EL (cell line): ENCODE measurements around the gene ERC1.

Experiments
- DNase-seq: peaks from one replicate; pipeline ENCODE4 v3.0.0-alpha.2; 2016

ERC1 gene

GRCh38 chr12:1499351-1499750, 508.3 kb downstream of the ERC1 start:
- no peak for DNase-seq

DNA sequence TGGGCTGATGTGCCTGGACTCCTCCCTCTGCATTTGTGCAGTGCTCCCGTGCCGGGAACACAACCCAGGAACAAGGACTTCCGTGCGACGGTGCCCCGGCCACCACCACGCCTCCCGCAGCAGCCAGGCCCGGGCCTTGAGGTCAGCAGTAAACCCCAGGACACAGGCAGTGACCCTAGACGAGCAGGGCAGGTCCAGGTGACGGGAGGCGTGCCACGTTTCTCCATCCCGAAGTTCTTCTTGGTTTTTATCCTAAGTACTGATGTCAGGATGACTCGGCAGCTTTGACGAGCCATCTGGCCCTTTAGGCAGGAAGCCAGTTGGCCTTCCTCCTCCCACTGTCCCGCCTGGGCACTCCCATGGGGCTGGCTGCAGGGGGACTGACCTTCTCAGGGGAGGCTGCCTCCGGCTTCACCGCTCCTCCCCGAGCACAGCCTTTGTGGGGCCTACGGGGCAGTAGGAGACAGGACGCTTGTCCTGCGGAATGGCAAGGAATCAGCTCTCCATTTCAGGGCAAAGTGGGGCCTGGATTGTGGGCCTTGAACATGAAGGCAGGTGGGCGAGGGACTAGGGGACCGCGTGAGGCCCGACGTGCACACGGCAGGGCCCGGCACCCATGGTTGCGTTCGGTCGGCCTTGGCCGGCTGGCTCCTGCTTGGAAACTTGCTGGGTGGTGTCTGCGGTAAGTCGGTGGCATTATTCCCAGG, 509.2 kb downstream of the ERC1 start:
- DNase-seq, result peak; percentile 69

DNA sequence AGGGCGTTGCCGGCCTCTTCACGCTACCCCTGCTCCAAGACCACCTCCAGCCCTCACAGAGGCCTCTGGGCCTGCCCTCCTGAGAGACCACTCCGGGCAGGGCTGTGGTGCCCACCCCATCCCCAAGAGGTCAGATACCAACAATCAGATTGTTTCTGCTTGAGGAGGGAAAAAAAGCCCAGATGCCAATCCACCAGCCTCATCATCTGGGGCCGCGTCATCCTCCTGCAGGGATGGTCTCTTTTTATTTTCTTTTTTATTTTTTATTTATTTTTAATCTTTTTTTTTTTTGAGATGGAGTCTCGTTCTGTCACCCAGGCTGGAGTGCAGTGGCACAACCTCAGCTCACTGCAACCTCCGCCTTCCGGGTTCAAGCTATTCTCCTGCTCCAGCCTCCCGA, 510.0 kb downstream of the ERC1 start:
- DNase-seq, result no peak

GRCh38 chr12:1501695-1502378, 510.8 kb downstream of the ERC1 start:
- DNase-seq, result no peak

GRCh38 chr12:1502379-1502720, 511.3 kb downstream of the ERC1 start:
- DNase-seq, result no peak

- no peak for DNase-seq
Observed at GRCh38 chr12:1502831-1503230, 511.8 kb downstream of the ERC1 start.

GRCh38 chr12:1503281-1503711, 512.3 kb downstream of the ERC1 start:
- no peak for DNase-seq

DNA sequence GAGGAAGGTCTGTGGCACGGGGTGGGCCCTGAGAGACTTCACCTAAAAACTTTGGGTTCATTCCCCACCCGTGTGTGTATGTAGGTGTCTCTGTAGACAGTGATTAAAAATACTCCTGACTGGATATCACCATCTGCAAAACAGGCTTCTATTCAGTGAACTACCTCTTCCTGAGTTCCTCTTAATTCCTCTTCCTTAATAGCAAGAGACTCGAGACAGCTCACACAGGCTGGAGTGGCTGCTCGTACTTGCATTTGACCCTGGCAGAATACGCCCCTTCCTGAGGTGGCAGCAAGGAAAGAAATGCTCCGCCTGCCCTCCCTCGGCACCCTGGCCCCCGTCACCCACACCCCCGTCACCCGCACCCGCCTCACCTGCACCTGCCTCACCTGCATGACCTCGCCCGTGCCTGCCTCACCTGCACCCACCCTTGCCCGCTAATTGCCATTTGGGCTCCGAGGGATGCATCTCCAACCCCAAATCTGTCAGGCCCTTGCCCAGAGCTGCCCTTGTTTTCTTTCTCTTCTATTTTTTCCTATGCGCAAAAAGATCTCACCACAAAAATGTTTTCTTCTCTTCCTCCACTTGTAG, 513.4 kb downstream of the ERC1 start:
- DNase-seq, result no peak

DNA sequence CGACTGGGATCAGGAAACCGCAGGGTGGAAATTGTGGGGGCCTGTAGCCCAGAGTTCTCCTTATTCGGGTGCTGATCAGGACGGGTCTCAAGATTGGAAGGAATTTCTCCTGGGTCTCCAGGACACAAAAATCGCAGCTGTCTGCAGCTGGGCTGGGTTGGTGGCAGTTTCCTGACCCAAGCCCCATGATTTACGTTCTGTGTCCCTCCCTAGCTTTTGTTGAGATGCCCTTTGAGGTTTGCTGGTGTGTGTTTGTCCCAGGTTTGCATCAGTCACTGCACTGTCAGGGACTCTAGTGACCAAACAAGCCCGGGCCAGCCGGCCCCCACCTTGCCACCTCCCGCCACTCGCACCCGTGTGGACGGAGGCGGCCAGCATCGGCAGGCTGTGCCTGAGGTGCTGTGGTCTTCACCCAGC, 513.9 kb downstream of the ERC1 start:
- no peak for DNase-seq

GRCh38 chr12:1505576-1505975, 514.6 kb downstream of the ERC1 start:
- no peak for DNase-seq

DNA sequence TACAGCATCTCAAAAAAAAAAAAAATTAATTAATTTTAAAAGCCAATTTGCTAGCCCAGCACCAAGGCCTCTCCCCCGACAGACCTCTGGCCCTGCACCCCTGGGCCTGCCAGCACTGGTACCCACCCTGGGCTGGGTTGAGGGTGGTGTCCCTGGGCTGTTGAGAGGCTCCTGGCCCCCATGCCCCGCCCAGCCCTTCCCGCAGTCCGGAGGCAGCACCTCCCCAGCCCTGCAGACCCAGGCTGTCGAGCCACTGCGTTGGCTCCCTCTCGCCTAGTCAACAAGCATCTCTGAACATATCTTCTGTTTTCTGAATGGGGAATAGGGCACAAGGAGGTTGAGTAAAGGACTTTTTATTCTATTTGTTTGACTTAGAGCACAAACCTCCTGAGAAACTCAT, 516.3 kb downstream of the ERC1 start:
- no peak for DNase-seq

- DNase-seq, result no peak
Observed at GRCh38 chr12:1509413-1510052, 518.5 kb downstream of the ERC1 start.

DNA sequence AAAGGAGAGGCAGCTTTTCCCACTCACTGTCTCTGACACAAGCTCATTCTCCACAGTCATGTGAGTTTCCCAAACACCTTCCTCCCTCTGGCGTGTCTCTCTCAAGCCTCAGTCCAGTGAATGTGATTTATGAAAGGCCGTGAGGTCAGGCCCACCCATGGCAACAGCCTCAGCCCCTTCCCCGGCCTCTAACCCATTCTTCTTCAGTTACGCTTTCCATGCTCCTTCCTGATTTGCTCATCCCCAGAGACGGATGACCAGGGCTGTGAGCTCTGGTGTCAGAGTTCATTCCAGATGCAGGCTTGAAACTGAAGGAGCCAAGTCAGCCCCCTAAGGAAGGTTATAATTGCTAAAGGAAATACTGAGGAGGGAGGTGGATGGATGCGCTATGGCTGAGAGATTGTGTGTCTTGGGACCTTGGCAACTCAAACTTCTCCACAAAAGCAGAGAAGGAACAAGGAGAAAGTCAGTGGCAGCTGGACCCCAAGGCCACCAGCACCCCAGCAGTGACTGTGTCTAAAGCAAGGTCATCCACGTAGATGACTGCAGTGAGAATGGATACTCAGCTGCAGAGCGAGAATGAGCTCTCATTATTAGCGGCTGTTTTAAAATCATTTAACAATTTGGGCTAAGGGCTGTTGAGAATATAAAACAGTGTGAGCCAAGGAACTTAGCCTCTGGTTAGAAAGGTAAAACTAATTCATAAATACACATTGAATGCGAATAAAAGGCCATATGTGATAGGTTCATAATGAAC, 519.2 kb downstream of the ERC1 start:
- no peak for DNase-seq

DNA sequence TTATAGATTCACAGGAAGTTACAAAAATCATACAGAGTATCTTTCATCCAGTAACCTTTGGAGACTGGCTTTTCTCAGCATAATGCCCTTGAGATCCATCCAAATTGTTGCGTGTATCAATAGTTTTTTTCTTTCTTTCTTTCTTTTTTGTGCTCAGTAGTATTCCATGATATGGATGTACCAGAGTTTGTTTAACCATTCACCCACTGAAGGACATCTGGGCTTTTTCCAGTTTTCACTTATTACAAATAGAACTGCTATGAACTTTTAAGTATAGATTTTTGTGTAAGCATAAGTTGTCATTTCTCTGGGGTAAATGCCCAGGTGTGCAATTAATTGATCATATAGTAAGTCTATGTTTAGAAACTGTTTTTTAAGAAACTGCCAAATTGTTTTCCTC, 524.0 kb downstream of the ERC1 start:
- no peak for DNase-seq

DNA sequence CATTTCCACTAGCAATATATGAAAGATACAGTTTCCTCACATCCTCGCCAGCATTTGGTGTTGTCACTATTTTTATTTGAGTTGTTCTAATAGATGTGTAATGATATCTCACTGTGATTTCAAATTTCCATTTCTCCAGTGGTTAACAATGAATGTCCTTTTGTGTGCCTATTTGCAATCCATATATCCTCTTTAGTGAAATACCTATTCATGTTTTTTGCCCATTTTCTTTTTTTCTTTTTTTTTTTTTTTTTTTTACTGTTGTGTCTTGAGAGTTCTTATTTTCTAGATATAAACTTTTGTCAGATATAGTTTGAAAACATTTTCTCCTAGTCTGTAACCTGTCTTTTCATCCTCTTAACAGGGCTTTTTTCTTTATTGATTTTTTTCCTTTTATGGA, 524.4 kb downstream of the ERC1 start:
- DNase-seq, result no peak

DNA sequence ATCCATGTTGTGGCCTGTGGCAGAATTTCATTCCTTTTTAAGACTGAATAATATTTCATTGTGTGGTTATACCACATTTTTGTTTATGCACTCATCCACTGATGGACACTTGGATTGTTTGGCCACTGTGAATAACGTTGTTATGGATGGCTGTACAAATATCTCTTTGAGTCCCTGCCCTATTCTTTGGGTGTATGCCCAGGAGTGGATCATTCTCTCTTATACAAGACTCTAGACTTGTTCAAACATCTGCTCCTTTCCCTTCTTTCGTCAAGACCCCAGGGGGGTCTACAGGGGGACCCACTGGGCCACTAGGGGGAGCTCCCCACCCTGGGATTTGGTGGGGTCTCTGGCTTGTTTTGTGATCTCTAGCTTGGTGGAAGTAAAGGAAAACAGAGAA, 526.0 kb downstream of the ERC1 start:
- DNase-seq, result peak; percentile 74

GRCh38 chr12:1517734-1518525, 526.9 kb downstream of the ERC1 start:
- DNase-seq, result no peak

GRCh38 chr12:1518591-1519516, 527.8 kb downstream of the ERC1 start:
- DNase-seq, result peak; percentile 86

DNA sequence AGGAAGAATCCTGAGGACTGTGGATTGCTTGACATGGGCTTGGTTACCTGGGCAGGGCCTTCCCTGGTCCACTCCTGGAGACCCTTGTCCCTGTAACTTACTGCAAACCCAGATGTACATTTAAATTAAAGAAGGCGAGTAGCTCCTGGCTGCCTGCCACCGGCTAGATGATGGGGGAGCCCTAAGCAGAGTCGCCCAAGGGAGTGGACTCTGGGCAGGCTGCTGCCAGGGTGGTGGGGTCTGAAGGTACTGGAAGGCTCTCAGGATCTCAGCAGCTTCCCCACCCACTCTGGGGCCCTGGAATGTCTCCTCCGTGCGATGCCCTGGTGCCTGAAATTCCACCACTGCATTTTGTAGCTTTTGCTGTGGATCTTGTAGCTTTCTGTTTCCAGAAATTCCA, 528.6 kb downstream of the ERC1 start:
- DNase-seq, result no peak

- DNase-seq, result no peak
Observed at GRCh38 chr12:1523046-1523445, 532.0 kb downstream of the ERC1 start.

DNA sequence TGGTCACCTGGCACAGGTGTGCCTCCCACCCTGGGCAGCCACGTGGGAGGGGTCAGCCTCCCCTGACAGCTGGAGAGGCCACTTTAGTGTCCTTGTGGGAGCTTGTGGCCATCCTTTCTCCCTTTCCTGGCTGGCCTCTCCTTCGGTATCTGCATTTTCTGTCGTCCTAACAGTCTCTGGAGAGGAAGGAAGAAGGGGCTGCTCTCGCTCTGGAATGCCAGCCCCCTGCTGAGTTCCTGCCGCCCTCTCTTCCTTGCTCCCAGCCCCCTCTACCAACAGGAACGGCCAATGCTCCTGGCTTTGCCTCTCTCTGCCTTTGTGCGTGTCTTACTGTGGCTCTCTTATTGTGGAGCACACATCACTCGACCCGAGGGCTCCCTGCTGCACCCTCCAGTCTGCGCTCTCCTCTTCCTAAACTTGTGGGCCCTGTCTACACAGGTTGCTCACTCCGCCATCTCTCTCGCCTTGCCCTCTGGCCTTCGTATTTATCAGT, 532.6 kb downstream of the ERC1 start:
- DNase-seq, result no peak
